ENCODE measurements around the gene TSC22D1.

The TSC22D1 gene

DNA sequence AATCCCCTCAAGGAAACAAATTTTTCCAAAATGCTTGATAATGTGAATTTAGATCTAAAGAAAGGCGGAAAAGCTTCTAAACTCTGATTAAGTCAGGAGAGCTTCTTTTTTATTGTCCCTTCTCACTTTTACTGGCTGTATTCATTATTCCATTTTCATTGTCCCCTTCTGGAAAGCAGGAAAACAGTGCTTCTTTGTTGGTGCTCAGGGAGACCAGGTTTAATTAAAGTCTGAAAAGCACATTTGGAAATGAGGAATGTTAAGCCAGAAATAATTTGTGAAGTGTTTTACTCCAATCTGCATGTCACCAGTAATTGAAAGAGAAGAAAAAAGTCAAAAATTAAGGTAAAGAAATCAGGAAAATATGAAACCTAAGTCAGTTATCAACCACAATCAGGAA is 43.5 kb upstream of the TSC22D1 start:
- no peak for TF ChIP-seq TAF1 (IDR thresholded peaks at IDR 0.05; ENCODE audit: borderline replicate concordance, insufficient read depth, low read length)
- TF ChIP-seq SIN3A (IDR thresholded peaks at IDR 0.05; ENCODE audit: borderline replicate concordance, insufficient read depth, low read length) = no peak
- TF ChIP-seq, protein P1, sequence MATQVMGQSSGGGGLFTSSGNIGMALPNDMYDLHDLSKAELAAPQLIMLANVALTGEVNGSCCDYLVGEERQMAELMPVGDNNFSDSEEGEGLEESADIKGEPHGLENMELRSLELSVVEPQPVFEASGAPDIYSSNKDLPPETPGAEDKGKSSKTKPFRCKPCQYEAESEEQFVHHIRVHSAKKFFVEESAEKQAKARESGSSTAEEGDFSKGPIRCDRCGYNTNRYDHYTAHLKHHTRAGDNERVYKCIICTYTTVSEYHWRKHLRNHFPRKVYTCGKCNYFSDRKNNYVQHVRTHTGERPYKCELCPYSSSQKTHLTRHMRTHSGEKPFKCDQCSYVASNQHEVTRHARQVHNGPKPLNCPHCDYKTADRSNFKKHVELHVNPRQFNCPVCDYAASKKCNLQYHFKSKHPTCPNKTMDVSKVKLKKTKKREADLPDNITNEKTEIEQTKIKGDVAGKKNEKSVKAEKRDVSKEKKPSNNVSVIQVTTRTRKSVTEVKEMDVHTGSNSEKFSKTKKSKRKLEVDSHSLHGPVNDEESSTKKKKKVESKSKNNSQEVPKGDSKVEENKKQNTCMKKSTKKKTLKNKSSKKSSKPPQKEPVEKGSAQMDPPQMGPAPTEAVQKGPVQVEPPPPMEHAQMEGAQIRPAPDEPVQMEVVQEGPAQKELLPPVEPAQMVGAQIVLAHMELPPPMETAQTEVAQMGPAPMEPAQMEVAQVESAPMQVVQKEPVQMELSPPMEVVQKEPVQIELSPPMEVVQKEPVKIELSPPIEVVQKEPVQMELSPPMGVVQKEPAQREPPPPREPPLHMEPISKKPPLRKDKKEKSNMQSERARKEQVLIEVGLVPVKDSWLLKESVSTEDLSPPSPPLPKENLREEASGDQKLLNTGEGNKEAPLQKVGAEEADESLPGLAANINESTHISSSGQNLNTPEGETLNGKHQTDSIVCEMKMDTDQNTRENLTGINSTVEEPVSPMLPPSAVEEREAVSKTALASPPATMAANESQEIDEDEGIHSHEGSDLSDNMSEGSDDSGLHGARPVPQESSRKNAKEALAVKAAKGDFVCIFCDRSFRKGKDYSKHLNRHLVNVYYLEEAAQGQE (IDR thresholded peaks at IDR 0.05; ENCODE audit: insufficient read depth in 1 of 2, low read depth in 2 of 2, low read length in 2 of 2) = no peak
- TF ChIP-seq FOXP2 (optimal IDR thresholded peaks at IDR 0.05; ENCODE audit: borderline replicate concordance, extremely low read depth, extremely low read length, insufficient read depth) = no peak
- TF ChIP-seq POLR2AphosphoS5 (IDR thresholded peaks at IDR 0.05; ENCODE audit: low read depth, low read length) = no peak

DNA sequence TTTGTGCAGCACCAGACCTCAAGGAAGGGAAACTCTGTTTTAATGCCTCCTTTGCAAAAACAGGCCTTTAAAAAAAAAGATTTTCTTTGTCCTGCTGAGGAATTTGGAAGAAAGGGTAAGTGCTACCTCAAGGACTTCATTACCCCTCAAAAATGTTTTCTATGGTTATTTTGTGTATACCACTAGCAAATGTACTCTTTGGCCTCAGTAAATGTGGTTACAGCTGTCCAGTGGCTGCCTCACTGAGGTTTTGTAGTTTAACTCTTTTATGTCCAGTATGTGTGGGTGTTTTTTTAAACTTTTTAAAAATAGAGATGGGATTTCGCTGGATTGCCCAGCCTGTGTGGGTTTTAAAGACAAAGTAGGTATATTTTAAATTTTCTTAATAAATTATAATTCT is 42.2 kb upstream of the TSC22D1 start:
- TF ChIP-seq, protein P1 (IDR thresholded peaks at IDR 0.05; ENCODE audit: insufficient read depth in 1 of 2, low read depth in 2 of 2, low read length in 2 of 2) = no peak
- TF ChIP-seq FOXP2 (optimal IDR thresholded peaks at IDR 0.05; ENCODE audit: borderline replicate concordance, extremely low read depth, extremely low read length, insufficient read depth) = no peak
- no peak for TF ChIP-seq TAF1 (IDR thresholded peaks at IDR 0.05; ENCODE audit: borderline replicate concordance, insufficient read depth, low read length)
- no peak for TF ChIP-seq POLR2AphosphoS5 (IDR thresholded peaks at IDR 0.05; ENCODE audit: low read depth, low read length)
- TF ChIP-seq SIN3A (IDR thresholded peaks at IDR 0.05; ENCODE audit: borderline replicate concordance, insufficient read depth, low read length) = no peak

DNA sequence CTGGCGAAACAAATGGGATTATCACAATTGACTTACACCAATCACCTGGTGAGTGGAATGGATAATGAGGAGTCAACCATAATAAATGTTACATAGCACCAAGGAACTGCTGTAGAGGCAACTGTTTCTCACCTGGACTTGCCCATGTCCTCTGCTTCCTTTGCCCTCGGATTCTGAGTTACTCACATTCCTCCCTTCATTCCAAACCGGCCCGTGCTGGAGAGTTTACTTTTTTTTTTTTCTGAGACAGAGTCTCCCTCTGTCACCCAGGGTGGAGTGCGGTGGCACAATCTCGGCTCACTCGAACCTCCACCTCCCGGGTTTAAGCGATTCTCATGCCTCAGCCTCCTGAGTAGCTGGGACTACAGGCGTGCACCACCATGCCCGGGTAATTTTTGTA is 41.5 kb upstream of the TSC22D1 start:
- TF ChIP-seq TAF1 (IDR thresholded peaks at IDR 0.05; ENCODE audit: borderline replicate concordance, insufficient read depth, low read length) (no peak), FOXP2 (optimal IDR thresholded peaks at IDR 0.05; ENCODE audit: borderline replicate concordance, extremely low read depth, extremely low read length, insufficient read depth) (no peak), SIN3A (IDR thresholded peaks at IDR 0.05; ENCODE audit: borderline replicate concordance, insufficient read depth, low read length) (no peak), POLR2AphosphoS5 (IDR thresholded peaks at IDR 0.05; ENCODE audit: low read depth, low read length) (no peak)
- TF ChIP-seq, protein P1 (IDR thresholded peaks at IDR 0.05; ENCODE audit: insufficient read depth in 1 of 2, low read depth in 2 of 2, low read length in 2 of 2) = no peak

DNA sequence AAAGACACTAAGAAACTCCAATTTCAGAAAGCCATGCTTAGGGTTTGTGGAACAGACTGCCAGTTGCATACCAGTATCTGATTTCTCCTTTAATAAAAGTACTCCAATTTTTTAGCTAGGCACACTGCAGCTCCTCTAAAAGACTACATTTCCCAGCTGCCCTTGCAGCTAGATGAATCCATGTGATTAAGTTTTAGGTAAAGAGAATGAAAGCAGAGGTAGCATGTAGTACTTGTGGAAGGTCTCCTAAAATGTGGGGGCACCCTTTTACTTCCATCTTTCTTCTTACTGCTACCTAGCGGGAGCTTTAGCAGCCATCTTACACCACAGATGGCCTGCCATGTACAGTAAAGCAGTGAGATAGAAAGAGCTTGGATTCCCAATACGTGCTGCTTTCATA is 33.0 kb upstream of the TSC22D1 start:
- no peak for TF ChIP-seq POLR2AphosphoS5 (IDR thresholded peaks at IDR 0.05; ENCODE audit: low read depth, low read length)
- TF ChIP-seq, protein P1 (IDR thresholded peaks at IDR 0.05; ENCODE audit: insufficient read depth in 1 of 2, low read depth in 2 of 2, low read length in 2 of 2) = no peak
- no peak for TF ChIP-seq FOXP2 (optimal IDR thresholded peaks at IDR 0.05; ENCODE audit: borderline replicate concordance, extremely low read depth, extremely low read length, insufficient read depth)
- no peak for TF ChIP-seq SIN3A (IDR thresholded peaks at IDR 0.05; ENCODE audit: borderline replicate concordance, insufficient read depth, low read length)
- no peak for TF ChIP-seq TAF1 (IDR thresholded peaks at IDR 0.05; ENCODE audit: borderline replicate concordance, insufficient read depth, low read length)

DNA sequence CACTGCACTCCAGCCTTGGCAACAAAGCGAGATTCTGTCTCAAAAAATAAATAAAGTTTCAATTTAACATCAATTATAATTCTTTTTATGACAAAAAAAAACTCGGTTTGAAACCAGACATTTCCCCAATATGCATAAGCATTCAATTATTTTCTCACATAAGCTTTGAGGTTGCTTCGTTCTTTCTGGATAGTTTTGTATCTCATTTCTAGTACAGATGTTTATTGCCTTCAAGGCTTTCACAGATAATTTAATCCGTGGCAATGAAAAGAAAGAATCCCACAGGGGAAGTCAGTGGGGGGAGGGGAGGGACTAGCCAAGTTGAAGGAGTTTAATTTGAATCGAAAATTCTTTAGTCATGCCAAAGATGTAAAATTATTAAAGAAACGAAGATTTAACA is 29.6 kb upstream of the TSC22D1 start:
- TF ChIP-seq TAF1 (IDR thresholded peaks at IDR 0.05; ENCODE audit: borderline replicate concordance, insufficient read depth, low read length) (no peak), FOXP2 (optimal IDR thresholded peaks at IDR 0.05; ENCODE audit: borderline replicate concordance, extremely low read depth, extremely low read length, insufficient read depth) (no peak)
- TF ChIP-seq, protein P1 (IDR thresholded peaks at IDR 0.05; ENCODE audit: insufficient read depth in 1 of 2, low read depth in 2 of 2, low read length in 2 of 2) = no peak

All from PFSK-1 (cell line).